Measurements from ENCODE around the gene PEMT.

PEMT gene

GRCh38 chr17:17528696-17529652 is 62.5 kb downstream of the PEMT start:
- Mint-ChIP-seq H3K27me3 (ENCODE audit: low read depth) (no peaks in the 10 kb centered on the region), H3K9me3 (peaks cover 3% of the 10 kb centered on the region), H3K27ac (no peak overlapping the region), H3K36me3 (ENCODE audit: low read depth) (no peaks in the 10 kb centered on the region), H3K4me3 (no peak overlapping the region), H3K4me1 (peaks cover 21% of the 10 kb centered on the region)
- no peak for TF ChIP-seq CTCF (IDR thresholded peaks at IDR 0.05; ENCODE audit: unreplicated experiment in 3 of 3)

GRCh38 chr17:17527956-17528500 is 63.5 kb downstream of the PEMT start:
- Mint-ChIP-seq H3K36me3 (ENCODE audit: low read depth) (no peaks in the 10 kb centered on the region), H3K4me1 (peaks cover 29% of the 10 kb centered on the region), H3K9me3 (peaks cover 3% of the 10 kb centered on the region), H3K27me3 (ENCODE audit: low read depth) (no peaks in the 10 kb centered on the region), H3K27ac (no peak overlapping the region), H3K4me3 (no peak overlapping the region)
- TF ChIP-seq CTCF (IDR thresholded peaks at IDR 0.05; ENCODE audit: unreplicated experiment in 3 of 3) = no peak

DNA sequence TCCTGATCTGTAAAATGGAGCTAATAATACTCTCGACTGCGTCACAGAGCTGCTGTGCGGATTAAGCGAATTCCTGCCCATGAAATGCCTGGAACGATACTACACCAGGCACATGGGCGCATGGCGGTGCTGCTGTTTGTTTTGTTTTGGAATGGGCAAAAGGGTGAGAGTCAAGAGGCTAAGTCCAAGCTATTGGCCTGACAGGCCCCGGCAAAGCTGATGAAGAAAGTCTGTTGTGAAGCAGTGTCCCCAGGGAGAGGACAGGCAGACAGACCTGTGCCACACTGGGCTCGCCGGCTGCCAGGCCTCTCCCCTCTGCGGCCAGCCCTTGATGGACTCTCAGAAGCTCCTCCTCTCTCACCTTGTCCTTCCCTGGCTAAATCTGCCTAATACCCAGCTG is 64.0 kb downstream of the PEMT start:
- no peaks in the 10 kb centered on the region for H3K27me3 Mint-ChIP-seq (ENCODE audit: low read depth)

DNA sequence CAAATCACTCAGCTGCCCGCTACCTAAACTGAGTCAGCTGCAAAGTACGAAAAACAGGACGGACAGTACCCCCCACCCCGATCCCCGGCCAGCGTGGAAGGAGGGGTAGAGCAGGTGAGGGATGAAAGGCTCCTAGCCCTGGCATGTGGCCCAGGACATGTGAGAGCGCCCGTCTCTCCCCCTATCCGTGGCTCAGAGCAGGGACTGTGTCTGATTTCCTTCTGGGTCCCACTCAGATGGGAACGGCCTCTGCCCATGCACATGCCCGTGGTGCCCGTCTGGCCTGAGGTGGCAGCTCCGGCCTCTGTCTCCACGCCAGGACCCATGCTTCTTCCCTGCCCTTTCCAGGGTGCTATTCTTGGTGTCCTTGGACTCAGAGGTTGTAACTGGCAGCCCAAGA is 65.1 kb downstream of the PEMT start:
- Mint-ChIP-seq H3K27ac (peak overlapping the region in 2 of 3 experiments; percentile 57 to 82), H3K27me3 (ENCODE audit: low read depth) (no peaks in the 10 kb centered on the region), H3K4me3 (no peak overlapping the region), H3K36me3 (ENCODE audit: low read depth) (no peaks in the 10 kb centered on the region), H3K4me1 (peaks cover 40% of the 10 kb centered on the region), H3K9me3 (no peaks in the 10 kb centered on the region)
- no peak for TF ChIP-seq CTCF (IDR thresholded peaks at IDR 0.05; ENCODE audit: unreplicated experiment in 3 of 3)

More for the DNA sequence above, 64.0 kb downstream of the PEMT start:
- Mint-ChIP-seq H3K27ac (no peak overlapping the region), H3K9me3 (peaks cover 3% of the 10 kb centered on the region), H3K4me1 (peaks cover 34% of the 10 kb centered on the region), H3K4me3 (no peak overlapping the region), H3K36me3 (ENCODE audit: low read depth) (no peaks in the 10 kb centered on the region)
- no peak for TF ChIP-seq CTCF (IDR thresholded peaks at IDR 0.05; ENCODE audit: unreplicated experiment in 3 of 3)

- no peaks in the 10 kb centered on the region for H3K36me3 Mint-ChIP-seq (ENCODE audit: low read depth)
- no peak for TF ChIP-seq CTCF (IDR thresholded peaks at IDR 0.05; ENCODE audit: unreplicated experiment in 3 of 3)
- H3K4me3 Mint-ChIP-seq = no peak overlapping the region
- no peaks in the 10 kb centered on the region for H3K27me3 Mint-ChIP-seq (ENCODE audit: low read depth)
- peaks cover 40% of the 10 kb centered on the region for H3K4me1 Mint-ChIP-seq
- no peak overlapping the region for H3K27ac Mint-ChIP-seq
- H3K9me3 Mint-ChIP-seq = no peaks in the 10 kb centered on the region
Observed at GRCh38 chr17:17525956-17526355, 65.6 kb downstream of the PEMT start.
